ENCODE data around the gene CTNNA2.

Gene CTNNA2

GRCh38 chr2:79713131-79713785, 200.4 kb downstream of the CTNNA2 start:
- no peak for DNase-seq (ENCODE audit: low read depth in 2 of 2)

GRCh38 chr2:79714283-79714682, 201.4 kb downstream of the CTNNA2 start:
- DNase-seq (ENCODE audit: low read depth in 2 of 2) = no peak

DNA sequence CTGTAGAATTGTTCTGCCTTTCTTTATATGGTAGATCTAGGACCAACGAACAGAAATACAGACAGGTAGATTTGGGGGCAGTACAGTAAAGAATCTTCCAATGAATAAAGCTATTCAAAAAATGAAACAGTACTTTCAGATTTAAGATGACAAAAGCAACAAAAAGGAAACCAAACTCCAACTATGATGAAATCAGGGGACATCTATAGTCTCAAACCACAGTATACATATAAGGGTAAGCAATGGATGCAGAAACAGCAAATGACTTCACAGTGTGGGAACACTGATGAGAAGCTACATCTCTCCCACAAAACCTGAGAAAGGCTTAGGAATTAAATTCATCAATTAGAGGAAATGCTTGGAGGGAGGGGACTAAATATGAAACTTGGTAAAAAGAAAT, 202.5 kb downstream of the CTNNA2 start:
- DNase-seq (ENCODE audit: low read depth in 2 of 2) = no peak

DNA sequence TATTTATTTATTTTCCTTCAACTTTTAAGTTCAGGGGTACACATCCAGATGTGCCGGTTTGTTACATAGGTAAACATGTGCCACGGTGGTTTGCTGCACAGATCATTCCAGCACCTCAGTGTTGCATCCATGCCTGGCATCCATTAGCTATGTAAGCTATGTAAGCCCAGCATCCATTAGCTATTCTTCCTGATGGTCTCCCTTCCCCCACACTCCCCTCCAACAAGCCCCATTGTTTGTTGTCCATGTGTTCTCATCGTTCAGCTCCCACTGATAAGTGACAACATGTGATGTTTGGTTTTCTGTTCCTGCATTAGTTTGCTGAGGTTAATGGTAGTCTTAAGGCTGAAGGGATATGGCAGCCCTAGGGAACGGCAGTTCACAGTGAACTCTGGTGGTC, 203.4 kb downstream of the CTNNA2 start:
- DNase-seq (ENCODE audit: low read depth in 2 of 2) = no peak

GRCh38 chr2:79717364-79718007, 204.6 kb downstream of the CTNNA2 start:
- DNase-seq (ENCODE audit: low read depth in 2 of 2) = no peak

GRCh38 chr2:79721061-79721460, 208.2 kb downstream of the CTNNA2 start:
- no peak for DNase-seq (ENCODE audit: low read depth in 2 of 2)

DNA sequence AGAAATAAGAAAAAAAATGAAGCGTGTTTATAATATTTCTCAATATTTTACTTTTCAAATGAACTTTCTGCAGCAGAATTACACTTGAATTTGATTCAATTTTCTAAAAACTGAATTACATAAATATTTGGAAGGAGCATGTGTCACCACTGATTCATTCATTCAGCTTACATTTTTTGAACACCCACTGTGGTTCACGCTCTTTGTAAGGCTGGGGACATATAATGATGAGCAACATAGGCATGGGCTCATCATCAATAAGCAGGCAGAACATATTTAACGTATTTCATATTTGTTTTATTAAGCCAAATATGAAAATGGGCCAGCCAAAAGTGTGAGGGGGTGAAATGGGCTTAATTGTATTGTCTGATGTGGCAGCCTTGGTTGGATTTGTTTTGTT, 209.1 kb downstream of the CTNNA2 start:
- DNase-seq (ENCODE audit: low read depth in 2 of 2) = no peak

- DNase-seq (ENCODE audit: low read depth in 2 of 2) = no peak
Observed at GRCh38 chr2:79723830-79724229, 211.0 kb downstream of the CTNNA2 start.

GRCh38 chr2:79729532-79729931, 216.7 kb downstream of the CTNNA2 start:
- DNase-seq (ENCODE audit: low read depth in 2 of 2) = no peak

- DNase-seq (ENCODE audit: low read depth in 2 of 2) = no peak
Observed at GRCh38 chr2:79734518-79734917, 221.7 kb downstream of the CTNNA2 start.

DNA sequence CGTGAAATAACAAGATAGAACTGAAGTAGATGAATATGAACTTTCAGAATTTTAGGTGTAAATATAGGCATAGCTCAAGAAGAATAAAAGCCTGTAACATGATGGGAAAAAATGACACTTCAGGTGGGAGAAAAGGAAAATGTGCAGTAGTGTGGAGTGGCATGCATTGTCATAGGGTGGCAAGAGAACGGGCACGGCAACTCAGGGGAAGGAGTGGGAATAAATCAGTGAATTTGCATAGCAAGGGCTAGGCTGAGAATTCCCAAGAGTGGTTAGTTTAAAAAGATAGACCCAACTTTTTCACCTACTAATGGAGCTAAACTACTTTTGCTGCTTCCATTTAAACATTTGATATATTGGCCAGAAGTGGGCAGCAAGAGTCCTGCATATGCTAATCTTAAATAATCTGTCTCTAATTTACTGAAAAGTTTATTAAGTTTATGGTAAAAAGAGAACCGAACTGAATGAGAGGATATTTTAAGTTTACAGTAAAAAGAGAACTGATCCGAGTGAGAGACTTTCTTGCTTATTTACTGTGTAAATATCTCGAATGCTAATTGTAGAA, 228.1 kb downstream of the CTNNA2 start:
- DNase-seq (ENCODE audit: low read depth in 2 of 2) = no peak

DNA sequence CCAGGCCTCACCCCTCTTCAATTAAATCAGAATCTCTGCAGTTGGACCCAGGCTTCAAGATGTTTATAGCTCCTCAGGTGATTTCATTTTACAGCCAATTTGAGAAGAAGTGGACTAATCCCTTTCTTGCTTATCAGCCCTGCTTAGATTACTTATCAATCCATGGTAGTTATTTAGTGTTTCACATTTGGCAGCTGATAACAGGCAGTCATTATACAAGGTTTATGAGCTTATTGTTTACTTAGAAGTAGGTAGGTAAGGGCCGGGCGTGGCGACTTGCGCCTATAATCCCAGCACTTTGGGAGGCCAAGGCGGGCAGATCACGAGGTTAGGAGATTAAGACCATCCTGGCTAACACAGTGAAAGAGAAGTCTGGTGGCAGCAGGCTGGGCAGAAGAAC, 237.5 kb downstream of the CTNNA2 start:
- no peak for DNase-seq (ENCODE audit: low read depth in 2 of 2)

DNA sequence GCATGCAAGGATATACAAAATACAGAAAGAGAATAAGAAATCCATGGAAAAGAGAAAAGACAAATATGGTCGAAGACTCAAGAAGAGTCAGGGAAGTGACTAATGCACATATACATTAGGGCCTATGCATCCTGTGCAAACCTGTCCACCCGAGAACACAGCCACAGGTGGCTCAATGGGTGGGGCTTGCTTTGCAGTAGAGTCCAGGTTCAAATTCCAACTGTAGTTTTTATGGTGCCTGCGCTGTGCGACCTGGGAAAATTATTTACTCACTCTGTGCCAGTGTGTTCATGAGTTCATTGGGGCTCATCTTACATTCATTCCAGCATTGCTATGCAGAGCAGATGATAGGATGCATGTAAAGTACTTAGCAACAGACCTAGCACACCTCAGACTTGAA, 244.7 kb downstream of the CTNNA2 start:
- no peak for DNase-seq (ENCODE audit: low read depth in 2 of 2)

- no peak for DNase-seq (ENCODE audit: low read depth in 2 of 2)
Observed at GRCh38 chr2:79758042-79758441, 245.2 kb downstream of the CTNNA2 start.

DNA sequence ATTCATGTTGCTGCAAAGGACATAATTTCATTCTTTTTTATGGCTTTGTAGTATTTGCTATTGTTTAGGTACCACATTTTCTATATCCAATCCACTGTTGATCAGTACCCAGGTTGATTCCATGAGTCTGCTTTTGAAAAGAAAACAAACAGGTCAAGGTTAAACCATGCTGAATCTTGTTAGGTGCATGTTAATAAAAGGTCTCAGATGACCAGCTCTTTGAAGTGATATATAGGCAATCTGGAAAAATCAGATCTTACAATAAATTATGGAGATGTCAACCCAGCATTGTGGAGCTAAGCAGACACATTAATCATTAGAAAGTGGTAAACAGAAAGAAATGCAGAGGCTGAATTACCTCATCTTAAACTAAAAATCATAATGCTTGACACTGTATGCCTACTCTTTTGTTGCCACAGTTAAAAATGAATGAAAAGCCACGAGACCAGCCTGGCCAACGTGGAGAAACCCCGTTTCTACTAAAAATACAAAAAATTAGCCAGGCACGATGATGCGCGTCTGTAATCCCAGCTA, 246.0 kb downstream of the CTNNA2 start:
- DNase-seq (ENCODE audit: low read depth in 2 of 2) = no peak

GRCh38 chr2:79770926-79771325, 258.1 kb downstream of the CTNNA2 start:
- no peak for DNase-seq (ENCODE audit: low read depth in 2 of 2)

DNA sequence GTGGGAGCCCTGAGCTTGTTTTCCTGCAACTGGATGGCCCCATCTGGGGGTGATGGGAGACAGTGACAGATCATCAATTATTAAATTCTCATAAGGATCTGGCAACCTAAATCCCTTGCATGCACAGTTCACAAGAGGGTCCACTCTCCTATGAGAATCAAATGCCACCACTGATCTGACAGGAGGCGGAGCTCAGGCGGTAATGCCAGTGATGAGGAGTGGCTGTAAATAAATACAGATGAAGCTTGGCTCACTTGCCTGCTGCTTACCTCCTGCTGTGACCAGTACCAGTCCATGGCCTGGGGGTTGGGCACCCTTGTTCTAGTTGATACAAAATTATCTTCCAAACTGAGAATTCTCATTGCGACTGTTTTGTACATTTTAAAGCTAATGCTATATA, 258.6 kb downstream of the CTNNA2 start:
- no peak for DNase-seq (ENCODE audit: low read depth in 2 of 2)

GRCh38 chr2:79774016-79774415, 261.2 kb downstream of the CTNNA2 start:
- DNase-seq (ENCODE audit: low read depth in 2 of 2) = no peak

- no peak for DNase-seq (ENCODE audit: low read depth in 2 of 2)
Observed at GRCh38 chr2:79776461-79776860, 263.6 kb downstream of the CTNNA2 start.

- no peak for DNase-seq (ENCODE audit: low read depth in 2 of 2)
Observed at GRCh38 chr2:79780781-79781180, 267.9 kb downstream of the CTNNA2 start.

DNA sequence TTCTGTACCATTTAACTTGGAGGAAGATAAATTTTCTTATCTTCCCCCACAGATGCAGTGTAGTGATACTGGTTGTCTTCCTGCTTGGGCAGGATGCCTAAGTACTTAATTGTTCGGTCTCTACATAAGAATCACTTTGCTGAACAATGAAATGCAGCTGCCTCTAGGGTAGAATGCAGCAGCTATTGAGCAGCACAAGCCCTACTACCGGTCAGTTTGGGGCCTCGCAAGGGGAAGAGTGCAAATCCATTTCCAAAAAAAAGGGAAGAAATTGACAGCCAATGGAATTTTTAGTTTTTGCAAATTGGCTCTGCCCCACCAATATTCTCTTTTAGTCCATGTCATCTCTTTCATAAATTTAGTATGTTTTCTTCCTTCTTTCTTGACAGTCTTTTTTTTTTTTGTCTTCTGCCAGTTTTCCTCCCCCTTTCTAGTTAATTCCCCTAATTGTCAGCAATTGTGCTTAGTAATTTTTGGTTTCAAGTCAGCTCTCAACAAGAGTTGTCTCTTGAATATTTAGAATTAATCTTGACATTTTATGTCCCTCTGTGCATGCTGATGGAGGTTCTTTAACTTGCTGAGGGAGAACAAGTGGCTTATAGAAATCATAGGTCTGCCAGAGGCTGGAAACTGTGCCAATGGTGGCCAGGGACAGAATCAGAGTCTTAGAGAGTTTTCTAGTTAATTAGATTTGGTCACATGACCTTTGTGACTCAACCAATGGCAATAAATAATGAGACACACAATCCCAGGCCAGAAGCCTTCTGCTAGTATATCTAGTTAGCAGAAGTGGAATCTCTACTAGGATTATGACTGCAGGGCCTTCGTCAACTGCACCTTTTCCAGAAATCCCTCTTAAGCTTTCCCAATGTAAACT, 270.0 kb downstream of the CTNNA2 start:
- no peak for DNase-seq (ENCODE audit: low read depth in 2 of 2)

DNA sequence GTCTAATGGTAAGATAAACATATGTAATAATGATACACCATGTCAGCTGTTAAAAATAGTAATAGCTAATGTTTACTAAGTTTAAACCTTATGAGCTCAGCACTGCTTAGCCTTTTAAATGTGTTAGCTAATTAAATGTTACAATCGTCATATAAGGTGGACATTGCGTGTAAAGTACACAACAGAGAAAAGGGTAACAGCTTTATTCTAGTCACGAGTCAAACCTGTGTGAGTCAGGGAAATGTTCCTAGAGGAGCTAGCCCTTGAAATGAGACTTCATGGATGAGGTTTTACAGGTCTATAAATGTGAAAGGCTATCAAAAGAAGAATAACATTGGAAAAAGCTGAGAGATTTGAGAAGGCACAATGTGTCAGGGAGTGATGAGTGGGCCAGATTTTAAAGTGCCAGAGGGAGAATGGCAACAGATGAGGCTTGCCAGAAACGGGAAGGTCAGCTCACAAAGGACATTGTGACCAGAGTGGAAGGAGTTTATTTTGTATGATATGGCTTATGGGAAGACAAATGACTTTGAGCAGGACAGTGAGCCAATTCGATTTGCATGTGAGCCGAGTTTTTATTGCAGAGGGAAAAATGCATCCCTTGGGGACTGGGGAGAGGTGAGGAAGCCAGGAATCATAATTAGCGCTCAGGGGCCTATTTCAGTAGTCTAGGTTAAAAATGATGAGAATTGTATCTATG, 276.3 kb downstream of the CTNNA2 start:
- DNase-seq (ENCODE audit: low read depth in 2 of 2) = no peak
